H1 (cell line): ENCODE measurements around the gene ADK. TPM values are rescaled to one million over a fixed set of nuclear protein-coding genes. Genes with fewer than 3 reads are reported as not detected.

Experiments used
- ASH2L ChIP-seq: fragments of 200-600, 300-600 bp; sonication (generic); IDR thresholded peaks from one replicate; pipeline ENCODE4 v1.7.1; 2017; ENCODE audit warnings: low read length
- BACH1 ChIP-seq: IDR thresholded peaks from 2 replicates; pipeline ENCODE4 v1.6.1; 2012; ENCODE audit warnings: low read length, improper control_type of control experiment
- HDAC2 ChIP-seq, 2 experiments: fragments of 300-600 bp in 1 of 2; sonication (generic) in 1 of 2; IDR thresholded peaks; 2 replicates each; pipeline ENCODE4 v1.6.1; 2011 to 2012; ENCODE audit warnings: low read depth in 2 of 2, low read length in 2 of 2, mild to moderate bottlenecking in 2 of 2, moderate library complexity in 2 of 2, borderline replicate concordance in 1 of 2, inconsistent platforms in 1 of 2
- JUN ChIP-seq: IDR thresholded peaks from 2 replicates; pipeline ENCODE4 v1.6.1; 2011; ENCODE audit warnings: low read depth, mild to moderate bottlenecking, improper control_type of control experiment, low read length
- MAFK ChIP-seq: IDR thresholded peaks from 2 replicates; pipeline ENCODE4 v1.6.1; 2012; ENCODE audit warnings: low read depth, mild to moderate bottlenecking, improper control_type of control experiment, low read length
- SP2 ChIP-seq: IDR thresholded peaks from 2 replicates; pipeline ENCODE4 v1.6.1; 2012; ENCODE audit warnings: mild to moderate bottlenecking, low read length, inconsistent platforms
- TAF1 ChIP-seq: IDR thresholded peaks from 2 replicates; pipeline ENCODE4 v1.6.1; 2011; ENCODE audit warnings: mild to moderate bottlenecking, low read depth, low read length
- TBP ChIP-seq: IDR thresholded peaks from 2 replicates; pipeline ENCODE4 v1.6.1; 2011; ENCODE audit warnings: low read depth, low read length, improper control_type of control experiment
- TCF12 ChIP-seq: IDR thresholded peaks from 2 replicates; pipeline ENCODE4 v1.6.1; 2011; ENCODE audit warnings: low read depth, mild to moderate bottlenecking, low read length
- polyA plus RNA-seq, 7 experiments: library from polyadenylated mRNA; depleted of rRNA in 3 of 7; stranded (reverse) in 5 of 7; unstranded in 2 of 7; fragments of >200 nt in 5 of 7; fragments of 200-250 nt in 2 of 7; gene quantifications; 1 replicate in 5 of 7; 2 replicates in 1 of 7; 4 replicates in 1 of 7; pipeline versions ENCODE4 v1.2.1 to v1.2.3, GENCODE V29; 2011 to 2013; ENCODE audit warnings: missing spikeins in 2 of 7, mixed read lengths in 2 of 7
- total RNA-seq: library from RNA; stranded (reverse); fragmentation: NEBNext Ultra II Directional; extraction: Animal tissue kit (Norgen Biotek cat#: 25700); gene quantifications from 2 replicates; pipeline ENCODE4 v1.2.1, GENCODE V29; 2021
- TF ChIP-seq, protein P1 (sequence below): fragments of 300-600 bp; sonication (generic); IDR thresholded peaks from 2 replicates; pipeline ENCODE4 v1.7.1; 2012; ENCODE audit warnings: low read length, moderate library complexity, mild to moderate bottlenecking, inconsistent platforms; ENCODE audit not compliant: insufficient replicate concordance

The ADK gene
- total and polyA plus RNA-seq, 2 of the 8 experiments (the other 6 are each of a cell fraction or from before 2014, with no cell fraction given): 12.3 to 42.4 TPM

DNA sequence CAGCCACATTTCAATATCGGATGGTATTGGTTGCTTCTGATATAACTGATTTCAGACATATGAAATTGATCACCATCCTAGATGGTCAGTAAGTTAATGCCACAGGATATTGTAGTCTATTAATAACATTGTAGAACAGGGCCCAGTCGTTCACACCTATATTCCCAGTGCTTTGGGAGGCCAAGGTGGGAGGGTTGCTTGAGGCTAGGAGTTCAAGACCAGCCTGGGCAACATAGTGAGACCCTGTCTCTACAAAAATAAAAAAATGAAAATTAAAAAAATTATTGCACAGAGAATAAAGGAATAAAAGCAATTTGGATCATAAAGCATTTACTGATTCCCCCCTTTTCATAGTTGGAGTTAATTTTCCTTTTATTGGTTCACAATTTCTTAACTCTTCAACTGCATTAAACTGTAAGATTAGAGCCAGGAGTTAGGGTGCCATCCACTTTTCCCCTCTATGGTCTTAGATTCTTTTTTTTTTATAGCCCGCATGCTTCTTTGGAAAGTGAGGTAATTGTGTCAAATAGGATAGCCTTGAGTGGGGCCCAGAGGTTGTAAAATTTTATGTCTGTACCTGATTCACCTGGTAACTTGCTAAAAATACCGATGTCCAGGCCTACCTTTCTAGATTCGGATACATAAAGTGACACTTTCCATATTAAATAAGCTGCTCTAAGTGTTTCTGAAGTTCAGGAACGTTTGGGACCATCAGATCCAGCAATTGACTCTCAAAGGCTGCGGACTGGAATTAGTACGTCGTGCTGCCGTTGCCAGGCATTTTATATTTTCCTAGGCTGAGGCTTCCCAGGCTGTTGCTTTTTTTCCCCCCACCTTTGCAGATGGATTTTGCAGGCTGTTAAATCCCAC, 24.7 kb downstream of the ADK start (continued):
- TF ChIP-seq, protein P1, sequence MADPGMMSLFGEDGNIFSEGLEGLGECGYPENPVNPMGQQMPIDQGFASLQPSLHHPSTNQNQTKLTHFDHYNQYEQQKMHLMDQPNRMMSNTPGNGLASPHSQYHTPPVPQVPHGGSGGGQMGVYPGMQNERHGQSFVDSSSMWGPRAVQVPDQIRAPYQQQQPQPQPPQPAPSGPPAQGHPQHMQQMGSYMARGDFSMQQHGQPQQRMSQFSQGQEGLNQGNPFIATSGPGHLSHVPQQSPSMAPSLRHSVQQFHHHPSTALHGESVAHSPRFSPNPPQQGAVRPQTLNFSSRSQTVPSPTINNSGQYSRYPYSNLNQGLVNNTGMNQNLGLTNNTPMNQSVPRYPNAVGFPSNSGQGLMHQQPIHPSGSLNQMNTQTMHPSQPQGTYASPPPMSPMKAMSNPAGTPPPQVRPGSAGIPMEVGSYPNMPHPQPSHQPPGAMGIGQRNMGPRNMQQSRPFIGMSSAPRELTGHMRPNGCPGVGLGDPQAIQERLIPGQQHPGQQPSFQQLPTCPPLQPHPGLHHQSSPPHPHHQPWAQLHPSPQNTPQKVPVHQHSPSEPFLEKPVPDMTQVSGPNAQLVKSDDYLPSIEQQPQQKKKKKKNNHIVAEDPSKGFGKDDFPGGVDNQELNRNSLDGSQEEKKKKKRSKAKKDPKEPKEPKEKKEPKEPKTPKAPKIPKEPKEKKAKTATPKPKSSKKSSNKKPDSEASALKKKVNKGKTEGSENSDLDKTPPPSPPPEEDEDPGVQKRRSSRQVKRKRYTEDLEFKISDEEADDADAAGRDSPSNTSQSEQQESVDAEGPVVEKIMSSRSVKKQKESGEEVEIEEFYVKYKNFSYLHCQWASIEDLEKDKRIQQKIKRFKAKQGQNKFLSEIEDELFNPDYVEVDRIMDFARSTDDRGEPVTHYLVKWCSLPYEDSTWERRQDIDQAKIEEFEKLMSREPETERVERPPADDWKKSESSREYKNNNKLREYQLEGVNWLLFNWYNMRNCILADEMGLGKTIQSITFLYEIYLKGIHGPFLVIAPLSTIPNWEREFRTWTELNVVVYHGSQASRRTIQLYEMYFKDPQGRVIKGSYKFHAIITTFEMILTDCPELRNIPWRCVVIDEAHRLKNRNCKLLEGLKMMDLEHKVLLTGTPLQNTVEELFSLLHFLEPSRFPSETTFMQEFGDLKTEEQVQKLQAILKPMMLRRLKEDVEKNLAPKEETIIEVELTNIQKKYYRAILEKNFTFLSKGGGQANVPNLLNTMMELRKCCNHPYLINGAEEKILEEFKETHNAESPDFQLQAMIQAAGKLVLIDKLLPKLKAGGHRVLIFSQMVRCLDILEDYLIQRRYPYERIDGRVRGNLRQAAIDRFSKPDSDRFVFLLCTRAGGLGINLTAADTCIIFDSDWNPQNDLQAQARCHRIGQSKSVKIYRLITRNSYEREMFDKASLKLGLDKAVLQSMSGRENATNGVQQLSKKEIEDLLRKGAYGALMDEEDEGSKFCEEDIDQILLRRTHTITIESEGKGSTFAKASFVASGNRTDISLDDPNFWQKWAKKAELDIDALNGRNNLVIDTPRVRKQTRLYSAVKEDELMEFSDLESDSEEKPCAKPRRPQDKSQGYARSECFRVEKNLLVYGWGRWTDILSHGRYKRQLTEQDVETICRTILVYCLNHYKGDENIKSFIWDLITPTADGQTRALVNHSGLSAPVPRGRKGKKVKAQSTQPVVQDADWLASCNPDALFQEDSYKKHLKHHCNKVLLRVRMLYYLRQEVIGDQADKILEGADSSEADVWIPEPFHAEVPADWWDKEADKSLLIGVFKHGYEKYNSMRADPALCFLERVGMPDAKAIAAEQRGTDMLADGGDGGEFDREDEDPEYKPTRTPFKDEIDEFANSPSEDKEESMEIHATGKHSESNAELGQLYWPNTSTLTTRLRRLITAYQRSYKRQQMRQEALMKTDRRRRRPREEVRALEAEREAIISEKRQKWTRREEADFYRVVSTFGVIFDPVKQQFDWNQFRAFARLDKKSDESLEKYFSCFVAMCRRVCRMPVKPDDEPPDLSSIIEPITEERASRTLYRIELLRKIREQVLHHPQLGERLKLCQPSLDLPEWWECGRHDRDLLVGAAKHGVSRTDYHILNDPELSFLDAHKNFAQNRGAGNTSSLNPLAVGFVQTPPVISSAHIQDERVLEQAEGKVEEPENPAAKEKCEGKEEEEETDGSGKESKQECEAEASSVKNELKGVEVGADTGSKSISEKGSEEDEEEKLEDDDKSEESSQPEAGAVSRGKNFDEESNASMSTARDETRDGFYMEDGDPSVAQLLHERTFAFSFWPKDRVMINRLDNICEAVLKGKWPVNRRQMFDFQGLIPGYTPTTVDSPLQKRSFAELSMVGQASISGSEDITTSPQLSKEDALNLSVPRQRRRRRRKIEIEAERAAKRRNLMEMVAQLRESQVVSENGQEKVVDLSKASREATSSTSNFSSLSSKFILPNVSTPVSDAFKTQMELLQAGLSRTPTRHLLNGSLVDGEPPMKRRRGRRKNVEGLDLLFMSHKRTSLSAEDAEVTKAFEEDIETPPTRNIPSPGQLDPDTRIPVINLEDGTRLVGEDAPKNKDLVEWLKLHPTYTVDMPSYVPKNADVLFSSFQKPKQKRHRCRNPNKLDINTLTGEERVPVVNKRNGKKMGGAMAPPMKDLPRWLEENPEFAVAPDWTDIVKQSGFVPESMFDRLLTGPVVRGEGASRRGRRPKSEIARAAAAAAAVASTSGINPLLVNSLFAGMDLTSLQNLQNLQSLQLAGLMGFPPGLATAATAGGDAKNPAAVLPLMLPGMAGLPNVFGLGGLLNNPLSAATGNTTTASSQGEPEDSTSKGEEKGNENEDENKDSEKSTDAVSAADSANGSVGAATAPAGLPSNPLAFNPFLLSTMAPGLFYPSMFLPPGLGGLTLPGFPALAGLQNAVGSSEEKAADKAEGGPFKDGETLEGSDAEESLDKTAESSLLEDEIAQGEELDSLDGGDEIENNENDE: no peak
- no peak for TF ChIP-seq TAF1
- TF ChIP-seq HDAC2 (IDR thresholded peaks at IDR 0.05; ENCODE audit: borderline replicate concordance in 1 of 2, low read depth in 2 of 2, low read length in 2 of 2): no peak
- TF ChIP-seq ASH2L: no peak
- no peak for TF ChIP-seq TBP
- TF ChIP-seq TCF12: no peak
- TF ChIP-seq JUN: no peak
- no peak for TF ChIP-seq BACH1
- no peak for TF ChIP-seq MAFK
- TF ChIP-seq SP2: no peak
